ENCODE data around the gene LRRC7.

Gene LRRC7

GRCh38 chr1:69985901-69986439 is 418.2 kb downstream of the LRRC7 start:
- DNase-seq: no peak

GRCh38 chr1:69987881-69988280 is 420.2 kb downstream of the LRRC7 start:
- no peak for DNase-seq

DNA sequence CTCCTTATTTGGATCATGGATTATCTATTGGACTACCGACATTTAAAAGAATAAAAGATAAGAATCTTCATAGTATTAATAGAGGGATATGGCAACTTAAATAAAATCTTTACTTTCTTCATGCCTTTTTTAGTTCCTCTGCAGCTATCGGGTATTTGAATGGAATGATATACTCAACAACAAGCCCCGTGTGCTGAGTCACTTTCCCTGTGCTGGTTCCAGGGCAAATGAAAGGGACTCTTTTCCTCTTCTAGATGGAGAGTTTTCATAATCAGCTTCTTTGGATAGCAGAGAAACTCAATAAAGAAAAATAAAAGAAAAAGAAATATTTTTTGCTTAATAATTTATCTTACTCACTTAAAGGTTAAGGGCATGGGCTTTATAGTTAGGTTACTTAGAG is 423.9 kb downstream of the LRRC7 start:
- DNase-seq: no peak

- DNase-seq: no peak
Observed at GRCh38 chr1:69992594-69992993, 424.9 kb downstream of the LRRC7 start.

- DNase-seq: no peak
Observed at GRCh38 chr1:69993810-69994209, 426.1 kb downstream of the LRRC7 start.

- DNase-seq: no peak
Observed at GRCh38 chr1:69994241-69994640, 426.5 kb downstream of the LRRC7 start.

- no peak for DNase-seq
Observed at GRCh38 chr1:69998847-69999246, 431.1 kb downstream of the LRRC7 start.

- DNase-seq: no peak
Observed at GRCh38 chr1:70003211-70003908, 435.6 kb downstream of the LRRC7 start.

DNA sequence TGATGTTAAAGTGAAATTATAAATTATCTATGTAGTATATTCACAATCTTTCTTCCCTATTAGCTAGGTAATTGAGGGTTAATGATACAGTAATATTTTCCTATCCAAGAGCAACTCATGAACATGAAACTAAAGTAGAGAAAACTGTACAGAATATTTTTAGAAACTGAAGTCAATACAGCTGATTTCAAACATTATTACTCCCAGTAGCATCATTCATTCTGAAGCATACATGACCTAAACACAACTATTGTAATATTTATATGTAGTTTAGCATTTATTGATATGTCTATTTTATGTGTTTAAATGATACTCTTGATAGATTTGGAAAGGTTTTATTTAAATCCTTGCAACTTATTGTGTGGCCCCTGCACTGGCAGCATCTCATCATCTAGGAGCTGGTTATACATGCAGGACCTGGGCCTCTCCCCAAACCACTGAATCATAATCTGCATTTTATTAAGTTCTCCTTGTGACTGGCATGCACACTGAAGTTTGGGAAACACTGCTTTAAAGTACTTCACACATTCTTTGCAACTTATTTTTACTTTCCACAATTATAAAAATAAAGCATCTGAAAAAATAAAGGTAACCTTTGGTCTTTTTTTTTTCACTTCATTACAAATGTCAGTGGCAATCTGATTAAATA is 437.8 kb downstream of the LRRC7 start:
- no peak for DNase-seq

GRCh38 chr1:70008660-70009059 is 440.9 kb downstream of the LRRC7 start:
- DNase-seq: no peak

GRCh38 chr1:70017770-70018169 is 450.0 kb downstream of the LRRC7 start:
- no peak for DNase-seq

DNA sequence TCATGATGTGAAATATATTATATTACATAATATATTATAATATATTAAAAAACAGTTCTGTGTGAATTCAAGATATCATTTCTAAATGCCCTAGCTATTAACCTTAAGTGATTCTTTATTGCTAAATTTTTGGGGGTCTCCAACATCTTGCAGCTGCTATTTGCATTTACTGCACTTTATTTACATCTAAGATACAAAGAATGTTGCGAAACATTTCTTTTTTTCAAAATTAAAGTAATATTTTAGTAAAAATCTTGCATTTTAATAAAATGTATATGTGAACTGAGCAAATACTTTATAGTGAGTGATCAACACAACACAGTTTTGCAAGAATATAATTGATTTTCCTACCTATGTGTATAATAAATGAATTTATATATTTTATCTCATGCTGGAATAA is 456.6 kb downstream of the LRRC7 start:
- DNase-seq: no peak

DNA sequence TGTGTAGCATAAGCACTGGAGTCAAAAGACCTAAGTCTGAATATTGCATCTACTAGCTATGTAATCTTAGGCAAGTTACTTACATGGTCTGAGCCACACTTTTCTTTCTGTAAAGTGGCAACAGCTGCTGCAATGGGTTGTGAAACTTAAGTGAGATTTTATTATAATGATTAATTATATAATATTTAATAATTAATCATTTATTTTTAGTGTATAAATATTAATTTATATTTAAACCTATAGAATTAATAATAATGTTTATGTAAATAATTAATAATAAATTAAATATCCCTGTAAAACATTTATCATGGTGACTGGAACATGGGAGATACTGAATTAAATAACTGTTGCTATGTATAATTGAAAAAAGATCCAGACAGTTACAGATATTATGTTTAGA is 457.3 kb downstream of the LRRC7 start:
- no peak for DNase-seq

DNA sequence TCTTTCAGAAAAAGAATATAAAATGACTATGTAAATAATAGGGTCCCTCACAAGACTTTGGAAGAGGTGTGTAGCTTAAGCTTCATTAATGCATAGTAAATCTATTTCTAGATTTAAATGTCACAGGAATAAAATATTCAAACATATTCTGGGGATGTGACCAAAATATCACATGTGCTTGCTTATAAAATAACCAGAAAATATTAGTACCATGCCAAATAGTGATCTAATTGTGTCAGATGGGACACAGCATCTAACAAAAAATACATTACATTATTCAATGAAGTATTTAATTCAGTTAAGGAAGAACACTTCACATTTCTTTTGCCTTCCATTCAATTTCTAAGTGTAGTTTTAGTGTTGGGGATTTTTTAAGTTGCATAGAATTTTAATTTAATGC is 458.1 kb downstream of the LRRC7 start:
- no peak for DNase-seq

- DNase-seq: no peak
Observed at GRCh38 chr1:70033266-70033873, 465.6 kb downstream of the LRRC7 start.

- no peak for DNase-seq
Observed at GRCh38 chr1:70033936-70034335, 466.2 kb downstream of the LRRC7 start.

GRCh38 chr1:70034403-70034802 is 466.7 kb downstream of the LRRC7 start:
- no peak for DNase-seq

DNA sequence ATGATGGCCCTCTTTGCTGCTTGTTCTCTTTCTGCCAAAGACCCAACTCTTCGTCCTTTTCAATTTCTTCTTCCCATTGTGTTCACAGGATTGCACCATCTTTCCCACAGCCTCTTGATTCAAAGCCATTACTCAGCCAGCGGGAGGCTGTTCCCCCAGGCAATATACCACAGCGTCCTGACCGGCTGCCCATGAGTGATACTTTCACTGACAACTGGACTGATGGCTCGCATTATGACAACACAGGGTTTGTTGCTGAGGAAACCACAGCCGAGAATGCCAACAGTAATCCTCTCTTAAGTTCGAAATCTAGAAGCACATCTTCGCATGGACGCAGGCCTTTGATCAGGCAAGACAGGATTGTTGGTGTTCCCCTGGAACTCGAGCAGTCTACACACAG is 470.3 kb downstream of the LRRC7 start:
- DNase-seq: no peak

- no peak for DNase-seq
Observed at GRCh38 chr1:70039485-70039884, 471.8 kb downstream of the LRRC7 start.

DNA sequence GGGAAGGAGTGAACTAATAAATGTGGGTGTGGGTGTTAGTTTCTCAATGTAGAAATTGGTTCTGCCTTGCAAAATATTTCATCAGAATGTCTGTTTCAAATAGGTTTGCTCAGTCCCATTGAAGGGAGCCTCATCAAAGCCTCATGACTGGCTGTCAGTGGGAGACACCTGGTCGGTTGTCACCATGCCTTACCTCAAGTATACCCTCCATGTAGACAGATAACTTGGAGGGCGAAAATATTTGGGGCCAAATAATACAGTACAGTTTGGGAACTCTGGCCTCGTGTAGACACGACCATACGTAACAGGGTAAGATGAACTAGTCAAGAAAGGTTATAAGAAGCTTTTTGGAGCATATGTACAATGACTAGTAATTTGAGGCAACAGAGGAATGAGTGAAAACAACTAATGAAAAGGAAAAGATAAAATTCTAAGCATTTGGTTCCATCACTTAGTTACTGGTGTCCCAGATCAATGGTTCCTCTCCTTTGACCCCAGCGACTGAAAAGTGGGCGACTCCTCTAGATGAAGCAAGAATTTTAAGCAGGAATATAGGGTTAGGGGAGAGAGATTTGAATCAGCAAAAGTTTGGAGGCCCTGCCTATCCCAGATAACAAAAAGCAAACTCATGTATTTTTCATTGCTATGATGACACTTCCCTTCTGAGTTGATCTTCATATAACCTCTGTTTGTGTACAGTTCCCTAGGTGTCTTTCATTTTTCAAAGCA is 473.8 kb downstream of the LRRC7 start:
- DNase-seq: no peak

- no peak for DNase-seq
Observed at GRCh38 chr1:70042090-70042731, 474.5 kb downstream of the LRRC7 start.

DNA sequence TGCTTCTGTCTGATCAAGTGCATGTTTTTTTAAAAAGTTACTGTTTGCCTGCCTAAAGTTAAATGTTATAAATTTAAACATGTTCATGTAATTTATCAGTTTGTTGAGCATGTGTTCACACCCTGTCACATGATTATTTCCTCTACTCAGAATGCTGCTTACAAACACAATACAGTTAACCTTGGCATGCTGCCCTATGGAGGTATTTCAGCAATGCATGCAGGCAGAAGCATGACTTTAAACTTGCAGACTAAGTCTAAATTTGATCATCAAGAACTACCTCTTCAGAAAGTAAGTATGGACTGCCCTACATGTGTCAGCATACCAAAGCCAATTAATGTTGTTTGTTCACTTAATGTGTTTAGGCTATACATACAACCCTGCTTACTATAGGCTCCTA is 476.1 kb downstream of the LRRC7 start:
- DNase-seq: no peak

DNA sequence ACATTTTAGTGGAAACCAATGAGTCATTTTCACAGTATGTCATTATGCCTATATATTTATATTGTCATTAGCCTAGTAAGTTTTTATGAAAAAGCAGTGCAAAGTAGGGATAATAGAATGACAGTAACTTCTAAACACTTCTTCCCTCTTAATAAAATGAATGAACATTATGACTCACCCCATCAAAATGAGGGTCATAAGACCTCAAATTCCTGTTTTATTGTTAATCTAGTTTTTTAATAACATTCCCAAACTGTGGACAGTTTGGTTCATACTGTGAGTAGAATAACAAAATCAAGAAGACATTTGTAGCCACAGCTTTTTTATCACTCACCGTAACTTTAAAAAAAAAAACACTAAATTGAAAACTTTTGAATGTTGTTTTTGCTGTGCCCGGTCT is 477.1 kb downstream of the LRRC7 start:
- DNase-seq: no peak
